Gastroesophageal sphincter (tissue), 4 donors: ENCODE measurements around the gene CC2D1A. TPM values are rescaled to one million over a fixed set of nuclear protein-coding genes. Genes with fewer than 3 reads are reported as not detected.

Experiments used
- ATAC-seq: fragments of 150-250 bp; one replicate; pipeline ENCODE4 v1.9.1; 2016; ENCODE audit warnings: mild to moderate bottlenecking, moderate library complexity
- H3K27ac ChIP-seq, 4 donors: fragments of 200-600 bp; sonication (generic) in 3 of 4; 1 replicate in 3 of 4; 2 replicates in 1 of 4; pipeline ENCODE4 v1.5.1; 2016 to 2019
- H3K27me3 ChIP-seq: fragments of 200-600 bp; sonication (generic); one replicate; pipeline ENCODE4 v1.5.1; 2019
- H3K36me3 ChIP-seq, 2 donors: fragments of 200-600 bp; sonication (generic); one replicate each; pipeline ENCODE4 v1.5.1; 2019; ENCODE audit warnings: control low read depth in 1 of 2
- H3K4me1 ChIP-seq, 3 donors: fragments of 200-600 bp; sonication (generic); 1 replicate in 2 of 3; 2 replicates in 1 of 3; pipeline ENCODE4 v1.5.1; 2016 to 2019; ENCODE audit warnings: control low read depth in 2 of 3
- H3K4me3 ChIP-seq, 2 donors: fragments of 200-600 bp; sonication (generic); one replicate each; pipeline ENCODE4 v1.5.1; 2019; ENCODE audit warnings: mild to moderate bottlenecking in 1 of 2, moderate library complexity in 1 of 2
- H3K9me3 ChIP-seq, 3 donors: fragments of 200-600 bp; sonication (generic); one replicate each; pipeline ENCODE4 v1.5.1; 2017 to 2019; ENCODE audit warnings: control low read depth in 2 of 3
- CTCF ChIP-seq, 4 experiments: fragments of 200-600 bp in 2 of 4; fragments of 450-650 bp in 2 of 4; sonication (generic) in 1 of 4; IDR thresholded peaks; one replicate each; pipeline ENCODE4 v1.5.1; 2017 to 2019; ENCODE audit warnings: antibody characterized with exemption in 4 of 4, mild to moderate bottlenecking in 2 of 4, moderate library complexity in 2 of 4
- EP300 ChIP-seq: sonication (generic); formaldehyde crosslinking; IDR thresholded peaks from one replicate; pipeline ENCODE4 v1.6.1; 2017; ENCODE audit warnings: antibody characterized with exemption, mild to moderate bottlenecking
- POLR2A ChIP-seq, 2 donors: fragments of 450-650 bp; IDR thresholded peaks; one replicate each; pipeline ENCODE4 v1.6.1; 2017; ENCODE audit warnings: antibody characterized with exemption in 2 of 2, mild to moderate bottlenecking in 2 of 2, moderate library complexity in 1 of 2
- POLR2AphosphoS5 ChIP-seq: sonication (generic); formaldehyde crosslinking; IDR thresholded peaks from one replicate; pipeline ENCODE4 v1.6.1; 2017; ENCODE audit warnings: antibody characterized with exemption
- WGBS, 2 donors: methylation state at CpG; one replicate each; pipeline ENCODE4 v1.1.5; 2018; ENCODE audit warnings: low coverage in 1 of 2; 5-methylcytosine and 5-hydroxymethylcytosine counted together
- total RNA-seq, 4 donors: library from RNA; depleted of rRNA; stranded (reverse); fragments of >200 nt; gene quantifications; one replicate each; pipeline ENCODE4 v1.1.0, GENCODE V29; 2016

CC2D1A gene
- total RNA-seq, 4 donors from 2014 or later, result 15.6 to 36.8 (median 22.4) TPM

- ATAC-seq, result no peak
- no peaks in the 10 kb centered on the region for H3K36me3 ChIP-seq
- H3K4me3 ChIP-seq, result peak overlapping the region; percentile 65 to 85
- peak overlapping the region; percentile 34 to 91 (median 89) for H3K27ac ChIP-seq
- H3K27me3 ChIP-seq, result no peaks in the 10 kb centered on the region
- TF ChIP-seq CTCF (IDR thresholded peaks at IDR 0.05) (peak in 1 of 4 experiments; percentile 8), EP300 (no peak)
- 0 to 33% methylated on average over 1 to 5 of the region's 82 CpGs for WGBS, 2 donors
- no peaks in the 10 kb centered on the region for H3K9me3 ChIP-seq
- H3K4me1 ChIP-seq, result peaks cover 0 to 46% (median 15%) of the 10 kb centered on the region in 3 donors
Measured at GRCh38 chr19:13865571-13866462, 40.2 kb upstream of the CC2D1A start.

GRCh38 chr19:13866463-13867046, 39.4 kb upstream of the CC2D1A start:
- TF ChIP-seq CTCF (IDR thresholded peaks at IDR 0.05) (no peak), POLR2A (IDR thresholded peaks at IDR 0.05) (no peak), POLR2AphosphoS5 (no peak), EP300 (no peak)
- peak overlapping the region in 1 of 2 donors; percentile 85 for H3K4me3 ChIP-seq
- peaks cover 0 to 39% (median 10%) of the 10 kb centered on the region in 3 donors for H3K4me1 ChIP-seq
- WGBS, 2 donors, result 72 to 73% methylated on average over 5 to 9 of the region's 15 CpGs
- no peaks in the 10 kb centered on the region for H3K27me3 ChIP-seq
- no peak for ATAC-seq
- peak overlapping the region in 3 of 4 donors; percentile 89 to 91 (median 89) for H3K27ac ChIP-seq
- no peaks in the 10 kb centered on the region for H3K9me3 ChIP-seq
- no peaks in the 10 kb centered on the region for H3K36me3 ChIP-seq

- Histone ChIP-seq H3K4me3 (no peak overlapping the region), H3K27ac (no peak overlapping the region), H3K9me3 (no peaks in the 10 kb centered on the region), H3K4me1 (peaks cover 0 to 39% (median 9%) of the 10 kb centered on the region in 3 donors), H3K27me3 (peaks cover 13% of the 10 kb centered on the region), H3K36me3 (no peaks in the 10 kb centered on the region)
- no peak for ATAC-seq
- 81 to 93% methylated on average over 4 of the region's 4 CpGs for WGBS, 2 donors
- TF ChIP-seq EP300 (no peak), POLR2AphosphoS5 (no peak), CTCF (IDR thresholded peaks at IDR 0.05) (no peak), POLR2A (IDR thresholded peaks at IDR 0.05) (no peak)
Measured at GRCh38 chr19:13868663-13869062, 37.3 kb upstream of the CC2D1A start.

- Histone ChIP-seq H3K27me3 (peaks cover 16% of the 10 kb centered on the region), H3K27ac (no peak overlapping the region), H3K4me1 (peaks cover 0 to 34% (median 9%) of the 10 kb centered on the region in 3 donors)
Measured at GRCh38 chr19:13869281-13869680, 36.7 kb upstream of the CC2D1A start.

More at GRCh38 chr19:13869281-13869680, 36.7 kb upstream of the CC2D1A start:
- no peak overlapping the region for H3K4me3 ChIP-seq
- H3K9me3 ChIP-seq, result no peaks in the 10 kb centered on the region
- no peak for ATAC-seq
- TF ChIP-seq CTCF (IDR thresholded peaks at IDR 0.05) (no peak), POLR2AphosphoS5 (no peak), EP300 (no peak), POLR2A (IDR thresholded peaks at IDR 0.05) (no peak)
- WGBS, 2 donors, result 30 to 100% methylated on average over 2 of the region's 13 CpGs
- H3K36me3 ChIP-seq, result no peaks in the 10 kb centered on the region
